ENCODE results near the gene TRAK1.
A peak's percentile ranks its signal among the peaks of the same experiment; 100 is the strongest.

Gene TRAK1

GRCh38 chr3:42183991-42184632, 93.0 kb downstream of the TRAK1 start:
- no peak for DNase-seq

DNA sequence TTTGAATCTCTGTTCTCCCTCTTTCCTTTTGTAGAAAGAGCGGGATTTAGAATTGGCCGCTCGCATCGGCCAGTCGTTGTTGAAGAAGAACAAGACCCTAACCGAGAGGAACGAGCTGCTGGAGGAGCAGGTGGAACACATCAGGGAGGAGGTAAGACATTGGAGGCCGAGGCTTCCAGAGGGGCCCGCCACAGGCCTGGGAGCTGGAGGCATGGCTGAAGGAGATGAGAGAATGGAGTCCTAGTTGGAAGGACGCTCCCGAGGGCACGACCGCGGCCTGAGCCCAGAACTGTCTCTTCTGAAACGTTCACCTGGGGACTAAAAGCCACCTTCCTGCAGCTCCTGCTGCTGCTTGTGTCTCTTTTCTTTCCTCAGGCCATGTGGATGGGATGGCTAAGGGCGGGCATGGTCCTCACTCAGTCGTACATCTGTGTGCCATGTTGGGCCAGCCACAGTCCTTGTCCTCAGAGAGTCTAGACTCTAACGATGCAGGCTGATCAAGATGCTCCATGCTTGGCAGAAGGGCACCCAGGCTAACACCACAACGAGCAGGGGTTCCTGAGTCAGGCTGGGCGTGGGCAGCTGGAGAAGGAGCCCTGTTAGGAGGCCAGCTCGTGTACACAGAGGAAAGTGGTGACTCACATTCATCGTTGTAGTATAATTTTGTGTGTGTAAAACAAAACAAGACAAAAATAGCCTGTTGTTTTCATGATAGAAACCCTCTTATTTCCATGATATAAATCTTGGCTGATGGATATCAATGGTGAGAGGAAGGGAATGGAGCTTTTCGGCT, 93.7 kb downstream of the TRAK1 start:
- no peak for DNase-seq

DNA sequence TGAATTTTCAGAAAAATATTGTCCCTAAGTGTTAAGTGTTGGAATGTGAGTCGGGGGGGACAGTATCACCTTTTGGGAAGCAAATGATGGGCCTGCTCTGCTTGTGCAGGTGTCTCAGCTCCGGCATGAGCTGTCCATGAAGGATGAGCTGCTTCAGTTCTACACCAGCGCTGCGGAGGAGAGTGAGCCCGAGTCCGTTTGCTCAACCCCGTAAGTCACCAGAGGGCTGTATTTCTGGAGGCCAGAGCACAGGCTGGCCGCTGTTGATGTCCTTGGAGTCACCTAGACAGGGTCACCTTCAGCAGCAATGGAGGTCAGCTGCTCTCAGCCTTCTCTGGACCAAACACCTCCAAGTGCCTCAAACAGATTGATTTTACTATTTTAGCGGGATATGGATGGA, 96.8 kb downstream of the TRAK1 start:
- no peak for DNase-seq

DNA sequence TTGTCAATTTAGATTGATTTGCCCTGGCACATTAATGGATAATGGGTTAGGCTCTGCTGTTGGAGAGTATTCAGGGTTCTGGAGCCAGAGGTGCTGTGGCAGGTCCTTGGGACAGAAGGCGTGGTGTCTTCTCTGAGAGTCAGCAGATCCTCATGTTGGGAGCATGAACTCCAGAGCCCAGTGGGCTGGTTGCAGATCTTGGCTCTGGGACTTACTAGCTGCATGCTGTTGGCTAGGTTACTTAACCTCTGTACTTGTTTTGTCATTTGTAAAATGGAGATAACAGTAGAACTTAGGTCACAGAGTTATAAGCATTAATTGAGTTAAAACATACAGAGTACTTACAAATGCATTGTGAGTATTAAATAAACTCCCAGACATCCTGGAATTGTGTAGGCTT, 97.2 kb downstream of the TRAK1 start:
- DNase-seq, result no peak

DNA sequence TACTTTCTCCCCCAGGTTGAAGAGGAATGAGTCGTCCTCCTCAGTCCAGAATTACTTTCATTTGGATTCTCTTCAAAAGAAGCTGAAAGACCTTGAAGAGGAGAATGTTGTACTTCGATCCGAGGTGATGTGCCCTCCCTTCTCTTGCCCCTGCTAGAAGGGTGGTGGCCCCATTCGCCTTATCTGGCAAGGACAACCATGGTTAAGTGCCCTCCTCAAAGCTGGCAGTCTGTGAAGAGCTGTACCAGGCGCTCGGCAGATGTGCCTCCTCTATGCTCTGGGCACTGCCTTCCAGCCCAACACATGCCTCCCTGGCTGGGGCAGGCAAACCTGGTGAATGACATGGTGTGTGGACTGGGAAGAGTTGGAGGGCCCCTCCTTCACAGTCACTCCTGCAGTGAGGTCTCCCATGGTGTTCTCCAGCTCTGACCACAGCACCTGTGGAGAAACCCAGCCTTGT, 97.9 kb downstream of the TRAK1 start:
- no peak for DNase-seq

GRCh38 chr3:42189736-42190135, 98.6 kb downstream of the TRAK1 start:
- no peak for DNase-seq

DNA sequence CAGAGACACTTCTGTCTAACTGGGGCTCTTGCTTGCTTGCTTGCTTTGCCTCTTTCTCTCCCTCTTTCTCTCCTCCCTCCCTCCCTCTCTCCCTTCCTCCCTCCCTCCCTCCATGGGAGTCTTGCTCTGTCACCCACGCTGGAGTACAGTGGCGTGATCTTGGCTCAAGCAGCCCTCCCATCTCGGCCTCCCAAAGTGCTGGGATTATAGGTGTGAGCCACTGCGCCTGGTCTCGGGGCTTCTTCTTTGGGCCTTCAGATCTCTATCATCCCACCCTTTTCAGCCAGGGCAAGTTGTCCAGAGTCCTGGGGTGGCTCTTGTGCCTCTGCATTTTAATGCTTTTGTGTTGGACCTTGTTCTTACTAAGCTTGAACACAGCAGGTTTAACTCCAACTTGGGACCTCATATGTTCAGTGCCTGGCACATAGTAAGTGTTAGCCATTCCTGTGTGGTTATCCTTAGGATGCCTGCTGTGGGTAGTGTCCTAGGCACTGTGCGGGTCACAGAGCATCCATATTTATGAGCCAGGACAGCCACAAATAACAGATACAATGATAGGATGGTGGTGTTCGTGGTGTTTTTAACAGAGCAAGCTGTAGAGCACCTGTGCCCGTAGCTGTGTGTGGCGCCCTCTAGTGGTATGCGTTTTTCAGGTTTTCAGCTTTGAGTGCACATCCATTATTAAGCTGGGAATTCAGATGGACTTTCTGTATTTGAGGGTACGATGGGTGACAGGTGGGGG, 99.7 kb downstream of the TRAK1 start:
- DNase-seq, result peak; percentile 20 to 71 (median 40)

DNA sequence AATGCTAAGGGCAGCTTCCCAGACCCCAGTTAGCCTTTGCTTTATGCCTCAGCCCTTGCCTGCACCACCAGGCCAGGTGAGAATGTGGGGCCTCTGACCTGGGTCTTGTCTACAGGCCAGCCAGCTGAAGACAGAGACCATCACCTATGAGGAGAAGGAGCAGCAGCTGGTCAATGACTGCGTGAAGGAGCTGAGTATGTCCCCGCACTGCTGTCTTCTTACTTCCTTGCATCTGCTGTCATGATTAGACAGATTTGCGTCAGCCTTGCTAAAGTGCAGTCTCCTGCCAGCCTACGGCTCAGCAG, 100.2 kb downstream of the TRAK1 start:
- DNase-seq, result no peak

DNA sequence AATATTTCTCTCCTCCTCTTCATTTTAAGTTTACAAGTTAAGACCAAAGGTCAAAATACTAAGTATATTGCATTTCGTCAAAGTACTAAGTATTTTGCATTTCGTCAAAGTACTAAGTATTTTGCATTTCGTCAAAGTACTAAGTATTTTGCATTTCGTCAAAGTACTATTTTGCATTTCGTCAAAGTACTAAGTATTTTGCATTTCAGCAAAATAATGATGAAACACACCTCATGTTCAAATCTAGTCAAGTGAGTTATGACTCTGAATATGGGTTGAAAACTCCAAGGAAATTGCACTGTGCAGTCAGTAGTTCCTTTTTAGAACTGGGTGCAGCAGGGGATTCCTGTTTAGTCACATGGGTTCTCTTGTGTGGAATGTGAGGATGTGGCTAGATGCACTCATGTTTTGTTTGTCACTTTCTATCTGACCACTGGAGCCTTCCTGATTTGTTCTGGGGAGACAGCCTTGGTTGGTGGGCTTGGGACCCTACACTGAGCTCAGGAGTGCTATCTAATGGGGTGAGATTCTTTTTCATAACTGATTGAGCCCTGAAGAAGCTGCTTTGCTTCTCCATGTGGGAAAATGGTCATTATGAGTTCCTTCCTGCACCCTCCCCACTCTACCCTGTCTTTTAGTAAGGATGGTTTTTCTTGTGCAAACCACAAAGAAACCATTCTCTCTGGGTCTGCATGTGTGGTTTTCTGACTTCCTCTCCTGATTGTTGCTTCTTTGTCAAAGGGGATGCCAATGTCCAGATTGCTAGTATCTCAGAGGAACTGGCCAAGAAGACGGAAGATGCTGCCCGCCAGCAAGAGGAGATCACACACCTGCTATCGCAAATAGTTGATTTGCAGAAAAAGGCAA, 101.4 kb downstream of the TRAK1 start:
- no peak for DNase-seq

GRCh38 chr3:42194943-42195510, 103.9 kb downstream of the TRAK1 start:
- DNase-seq, result no peak

GRCh38 chr3:42195879-42196330, 104.7 kb downstream of the TRAK1 start:
- no peak for DNase-seq

DNA sequence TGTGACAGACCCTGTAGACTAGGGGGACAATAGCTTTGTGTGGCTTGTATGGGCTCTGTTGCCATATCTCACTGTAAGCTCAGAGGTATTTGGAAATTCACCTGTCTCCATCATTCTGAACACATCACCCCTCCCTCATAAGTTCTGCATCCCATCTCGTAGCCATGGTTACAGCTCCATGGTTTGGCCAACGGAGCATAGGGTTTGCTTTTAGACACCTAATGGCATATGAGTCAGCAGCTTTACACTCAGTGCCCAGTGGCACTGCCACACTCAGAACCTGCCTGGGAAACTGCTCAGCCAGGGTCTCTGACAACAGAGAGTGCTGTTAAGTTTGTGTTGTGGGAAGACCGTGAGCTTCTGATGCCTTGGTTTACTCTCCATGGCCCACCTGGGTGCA, 107.6 kb downstream of the TRAK1 start:
- DNase-seq, result no peak

- DNase-seq, result no peak
These were observed 111.2 kb downstream of the TRAK1 start for GRCh38 chr3:42202217-42202865.

GRCh38 chr3:42204867-42205599, 113.9 kb downstream of the TRAK1 start:
- DNase-seq, result no peak

DNA sequence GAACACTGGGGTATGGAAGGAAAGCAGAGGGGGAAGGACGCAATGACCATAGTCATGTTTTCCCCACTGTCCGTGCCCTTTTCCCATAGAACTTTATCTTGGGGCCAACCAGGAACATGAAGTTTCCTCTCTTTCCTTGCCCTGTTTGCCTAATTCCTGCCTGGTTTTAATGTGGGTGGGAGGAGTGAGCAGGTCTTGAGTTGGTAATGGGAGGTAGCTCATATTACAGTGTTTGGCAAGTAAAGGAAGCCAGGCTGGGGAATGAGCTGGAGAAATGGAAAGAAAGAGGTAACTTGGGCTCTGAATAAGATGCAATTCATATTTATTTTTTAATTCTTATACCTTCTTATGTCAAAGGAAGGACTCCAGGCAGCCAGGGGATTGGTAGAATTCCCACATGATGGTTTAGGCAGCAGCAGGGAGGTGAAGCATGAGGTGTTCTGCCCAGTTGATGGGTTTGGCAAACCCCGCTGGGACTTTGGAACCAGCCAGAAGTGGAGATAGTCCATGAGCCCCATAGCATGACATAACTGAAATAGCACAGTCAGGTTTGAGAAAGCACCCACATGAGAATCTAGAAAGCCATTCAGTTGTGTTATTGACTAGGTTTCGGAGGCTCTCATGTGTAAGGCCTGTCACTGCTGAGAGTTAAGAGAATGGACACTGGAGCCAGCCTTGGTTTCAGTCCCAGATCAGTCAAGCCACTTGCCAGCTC, 114.8 kb downstream of the TRAK1 start:
- no peak for DNase-seq

GRCh38 chr3:42209917-42210316, 118.8 kb downstream of the TRAK1 start:
- no peak for DNase-seq

GRCh38 chr3:42210726-42211125, 119.6 kb downstream of the TRAK1 start:
- DNase-seq, result no peak

DNA sequence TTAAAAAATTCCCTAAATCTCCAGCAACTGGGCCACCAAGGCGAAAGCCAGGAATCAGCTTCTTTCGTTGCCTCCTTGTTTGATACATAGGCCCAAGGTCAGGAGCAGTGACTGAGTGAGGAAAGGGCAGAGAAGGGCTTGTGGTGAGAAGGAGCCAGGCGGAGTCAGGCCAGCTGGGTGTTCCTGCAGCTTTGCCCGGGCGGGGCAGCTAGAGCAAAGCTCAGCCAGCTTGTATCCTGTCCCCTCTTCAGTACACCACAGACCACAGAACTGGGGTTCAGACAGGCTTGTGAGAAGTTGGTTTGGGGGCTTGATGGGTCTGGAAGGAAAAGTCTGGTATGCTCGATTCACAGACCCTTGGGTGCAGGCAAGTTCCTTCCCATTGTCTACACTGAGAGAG, 122.3 kb downstream of the TRAK1 start:
- no peak for DNase-seq

- no peak for DNase-seq
These were observed 122.9 kb downstream of the TRAK1 start for GRCh38 chr3:42214064-42214463.

- DNase-seq, result peak in 1 of 6 experiments; percentile 21
These were observed 123.6 kb downstream of the TRAK1 start for GRCh38 chr3:42214565-42215283.

All from stimulated activated naive CD4-positive, alpha-beta T cell (primary cell).